SK-N-SH treated with all-trans-retinoic acid at 6 μM for 48 hours (cell line): ENCODE data around the gene RTN4IP1.

Source experiments
- ATAC-seq: fragments of 200-7000 bp; cut with Tn5 transposase; 3 replicates; pipeline ENCODE4 v1.9.1; 2020; ENCODE audit warnings: mild to moderate bottlenecking, moderate library complexity
- ARNTL ChIP-seq: fragments of 450-650 bp; formaldehyde crosslinking; IDR thresholded peaks from 2 replicates; pipeline ENCODE4 v1.5.0; 2020; ENCODE audit warnings: low read depth, mild to moderate bottlenecking, moderate library complexity, borderline replicate concordance
- BACH2 ChIP-seq: fragments of 250-450 bp; sonication (Bioruptor Pico); IDR thresholded peaks from 2 replicates; pipeline ENCODE4 v1.9.0; 2021; ENCODE audit warnings: mild to moderate bottlenecking, borderline replicate concordance
- ESRRG ChIP-seq: fragments of 250-450 bp; sonication (Bioruptor Pico); IDR thresholded peaks from 2 replicates; pipeline ENCODE4 v1.6.1; 2021; ENCODE audit warnings: mild to moderate bottlenecking
- GLIS3 ChIP-seq: fragments of 250-450 bp; sonication (Bioruptor Pico); IDR thresholded peaks from 2 replicates; pipeline ENCODE4 v1.5.0; 2020; ENCODE audit warnings: mild to moderate bottlenecking, moderate library complexity
- ISL1 ChIP-seq: fragments of 250-450 bp; sonication (Bioruptor Pico); IDR thresholded peaks from 2 replicates; pipeline ENCODE4 v2.1.2; 2022; ENCODE audit warnings: mild to moderate bottlenecking, moderate library complexity
- OSR1 ChIP-seq: fragments of 250-450 bp; sonication (Bioruptor Pico); IDR thresholded peaks from 2 replicates; pipeline ENCODE4 v1.8.0; 2022; ENCODE audit warnings: moderate library complexity, mild to moderate bottlenecking, inconsistent platforms
- PPARA ChIP-seq: fragments of 250-450 bp; sonication (Bioruptor Pico); IDR thresholded peaks from 2 replicates; pipeline ENCODE4 v1.5.0; 2020; ENCODE audit warnings: mild to moderate bottlenecking, borderline replicate concordance
- RARB ChIP-seq: fragments of 250-450 bp; sonication (Bioruptor Pico); IDR thresholded peaks from 2 replicates; pipeline ENCODE4 v1.8.0; 2021; ENCODE audit warnings: mild to moderate bottlenecking, moderate library complexity
- SNAI2 ChIP-seq: fragments of 250-450 bp; sonication (Bioruptor Pico); IDR thresholded peaks from 2 replicates; pipeline ENCODE4 v1.5.0; 2020; ENCODE audit warnings: mild to moderate bottlenecking, moderate library complexity
- TCF4 ChIP-seq: fragments of 250-450 bp; sonication (Bioruptor Pico); IDR thresholded peaks from 2 replicates; pipeline ENCODE4 v1.8.0; 2021; ENCODE audit warnings: mild to moderate bottlenecking, moderate library complexity, borderline replicate concordance
- TOX ChIP-seq: fragments of 250-450 bp; sonication (Bioruptor Pico); IDR thresholded peaks from 2 replicates; pipeline ENCODE4 v1.8.0; 2021; ENCODE audit warnings: mild to moderate bottlenecking, moderate library complexity, borderline replicate concordance
- ZC3H10 ChIP-seq: fragments of 250-450 bp; sonication (Bioruptor Pico); IDR thresholded peaks from 2 replicates; pipeline ENCODE4 v1.5.1; 2021; ENCODE audit warnings: mild to moderate bottlenecking, moderate library complexity
- ZFP3 ChIP-seq: fragments of 250-450 bp; sonication (Bioruptor Pico); IDR thresholded peaks from 2 replicates; pipeline ENCODE4 v1.5.0; 2020; ENCODE audit warnings: mild to moderate bottlenecking, moderate library complexity
- ZFP30 ChIP-seq: fragments of 450-650 bp; formaldehyde crosslinking; IDR thresholded peaks from 2 replicates; pipeline ENCODE4 v1.5.0; 2022; ENCODE audit warnings: mild to moderate bottlenecking, moderate library complexity
- ZNF565 ChIP-seq: fragments of 450-650 bp; formaldehyde crosslinking; conservative IDR thresholded peaks from 2 replicates; pipeline ENCODE4 v1.5.0; 2020; ENCODE audit warnings: low read depth, mild to moderate bottlenecking, moderate library complexity
- TF ChIP-seq, protein P1 (sequence below): fragments of 250-450 bp; sonication (Bioruptor Pico); IDR thresholded peaks from 2 replicates; pipeline ENCODE4 v1.8.0; 2021; ENCODE audit warnings: low read depth, mild to moderate bottlenecking, moderate library complexity, borderline replicate concordance
- TF ChIP-seq, protein P2 (sequence below): fragments of 250-450 bp; sonication (Bioruptor Pico); IDR thresholded peaks from 2 replicates; pipeline ENCODE4 v1.5.1; 2020; ENCODE audit warnings: low read depth, mild to moderate bottlenecking, moderate library complexity
- TF ChIP-seq, protein P3 (sequence below): fragments of 250-450 bp; sonication (Bioruptor Pico); IDR thresholded peaks from 2 replicates; pipeline ENCODE4 v1.5.0; 2020; ENCODE audit warnings: mild to moderate bottlenecking, moderate library complexity
- TF ChIP-seq, protein P4 (sequence below): fragments of 250-450 bp; sonication (Bioruptor Pico); IDR thresholded peaks from 2 replicates; pipeline ENCODE4 v1.8.0; 2020; ENCODE audit warnings: mild to moderate bottlenecking, moderate library complexity, borderline replicate concordance
- TF ChIP-seq, protein P5 (sequence below): fragments of 250-450 bp; sonication (Bioruptor Pico); IDR thresholded peaks from 2 replicates; pipeline ENCODE4 v1.5.1; 2021; ENCODE audit warnings: mild to moderate bottlenecking, moderate library complexity

The RTN4IP1 gene

DNA sequence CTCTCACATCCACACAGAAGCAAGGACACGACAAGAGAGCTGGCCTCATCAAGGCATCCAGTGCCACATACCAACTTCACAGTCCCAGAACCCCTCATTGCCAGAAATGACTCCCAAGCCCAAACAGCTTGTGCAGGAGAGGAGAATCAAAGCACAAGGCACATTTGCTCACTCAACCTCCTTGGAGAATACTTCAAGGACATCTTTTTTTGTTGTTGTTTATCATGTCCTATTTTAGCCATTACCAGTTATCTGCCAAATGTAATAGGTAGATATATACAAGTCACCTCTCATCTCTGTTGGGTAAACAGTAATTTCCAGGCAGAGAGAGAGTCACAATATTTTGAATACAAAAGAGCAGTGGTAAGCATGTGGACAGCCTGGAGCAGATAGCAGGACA, 47.8 kb downstream of the RTN4IP1 start:
- TF ChIP-seq, protein P1, sequence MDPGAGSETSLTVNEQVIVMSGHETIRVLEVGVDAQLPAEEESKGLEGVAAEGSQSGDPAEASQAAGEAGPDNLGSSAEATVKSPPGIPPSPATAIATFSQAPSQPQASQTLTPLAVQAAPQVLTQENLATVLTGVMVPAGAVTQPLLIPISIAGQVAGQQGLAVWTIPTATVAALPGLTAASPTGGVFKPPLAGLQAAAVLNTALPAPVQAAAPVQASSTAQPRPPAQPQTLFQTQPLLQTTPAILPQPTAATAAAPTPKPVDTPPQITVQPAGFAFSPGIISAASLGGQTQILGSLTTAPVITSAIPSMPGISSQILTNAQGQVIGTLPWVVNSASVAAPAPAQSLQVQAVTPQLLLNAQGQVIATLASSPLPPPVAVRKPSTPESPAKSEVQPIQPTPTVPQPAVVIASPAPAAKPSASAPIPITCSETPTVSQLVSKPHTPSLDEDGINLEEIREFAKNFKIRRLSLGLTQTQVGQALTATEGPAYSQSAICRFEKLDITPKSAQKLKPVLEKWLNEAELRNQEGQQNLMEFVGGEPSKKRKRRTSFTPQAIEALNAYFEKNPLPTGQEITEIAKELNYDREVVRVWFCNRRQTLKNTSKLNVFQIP (CRISPR knock-in tag) = no peak
- TF ChIP-seq SNAI2 (CRISPR knock-in tag) = no peak
- ATAC-seq = no peak

DNA sequence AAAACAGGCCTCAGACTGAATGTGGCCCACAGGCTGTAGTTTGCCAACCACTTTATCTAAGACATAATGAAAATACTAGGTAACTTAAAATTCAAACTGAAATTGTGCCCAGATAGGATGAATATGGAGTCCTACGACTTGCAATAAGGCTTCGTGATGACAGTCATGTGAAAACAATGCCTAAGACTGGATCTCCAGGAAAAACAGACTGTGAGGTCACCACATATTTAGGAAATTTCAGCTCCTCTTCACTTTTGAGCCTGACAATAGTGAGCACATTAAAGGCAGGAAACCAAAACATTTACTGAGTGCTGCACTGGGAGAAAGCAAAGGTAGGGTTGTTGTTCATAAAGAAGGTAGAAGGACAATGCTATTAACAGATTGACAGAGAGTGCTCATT, 50.0 kb downstream of the RTN4IP1 start:
- TF ChIP-seq PPARA (no peak), ZNF565 (CRISPR knock-in tag) (no peak), ZC3H10 (no peak), OSR1 (CRISPR knock-in tag) (no peak), RARB (CRISPR knock-in tag) (no peak), TCF4 (no peak), BACH2 (no peak), ESRRG (CRISPR knock-in tag) (no peak)
- ATAC-seq = no peak

DNA sequence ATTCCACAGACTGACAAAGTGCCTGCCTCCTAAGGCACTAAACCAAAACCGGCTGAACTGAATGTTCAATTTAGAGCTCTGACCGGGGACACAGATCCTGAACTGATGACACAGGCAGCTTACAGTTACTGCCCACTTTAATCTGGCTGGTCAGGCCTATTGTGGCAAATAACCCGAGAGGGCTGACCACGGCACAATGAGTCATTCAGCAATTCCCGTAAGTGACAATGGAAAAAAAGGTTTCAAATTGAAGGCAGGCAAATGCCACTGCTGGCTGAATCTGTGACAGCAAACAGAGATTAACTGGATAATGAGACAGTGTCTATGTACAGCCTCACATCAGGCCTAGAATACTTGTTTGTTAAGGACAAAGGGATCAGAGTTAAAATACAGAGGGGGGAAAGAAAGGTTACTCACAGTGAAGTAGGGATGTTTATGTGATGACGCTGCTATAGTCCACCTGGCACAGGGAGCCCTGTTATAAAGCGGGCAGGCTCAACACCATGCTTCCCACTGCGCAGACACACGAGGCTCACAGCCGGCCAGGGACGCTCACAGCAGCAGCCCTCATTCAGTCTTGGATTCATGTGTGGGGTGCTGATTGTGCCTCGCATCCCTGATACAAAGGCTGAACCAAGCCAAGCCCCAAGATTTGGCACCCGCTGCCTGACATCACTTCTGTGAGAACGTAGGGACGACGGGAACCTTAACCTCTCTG, 54.4 kb downstream of the RTN4IP1 start:
- ATAC-seq = peak; percentile 75
- TF ChIP-seq, protein P2, sequence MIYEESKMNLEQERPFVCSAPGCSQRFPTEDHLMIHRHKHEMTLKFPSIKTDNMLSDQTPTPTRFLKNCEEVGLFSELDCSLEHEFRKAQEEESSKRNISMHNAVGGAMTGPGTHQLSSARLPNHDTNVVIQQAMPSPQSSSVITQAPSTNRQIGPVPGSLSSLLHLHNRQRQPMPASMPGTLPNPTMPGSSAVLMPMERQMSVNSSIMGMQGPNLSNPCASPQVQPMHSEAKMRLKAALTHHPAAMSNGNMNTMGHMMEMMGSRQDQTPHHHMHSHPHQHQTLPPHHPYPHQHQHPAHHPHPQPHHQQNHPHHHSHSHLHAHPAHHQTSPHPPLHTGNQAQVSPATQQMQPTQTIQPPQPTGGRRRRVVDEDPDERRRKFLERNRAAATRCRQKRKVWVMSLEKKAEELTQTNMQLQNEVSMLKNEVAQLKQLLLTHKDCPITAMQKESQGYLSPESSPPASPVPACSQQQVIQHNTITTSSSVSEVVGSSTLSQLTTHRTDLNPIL (CRISPR knock-in tag) = no peak
- TF ChIP-seq ZNF565 (CRISPR knock-in tag) (no peak), GLIS3 (CRISPR knock-in tag) (no peak), ZC3H10 (no peak), ISL1 (CRISPR knock-in tag) (no peak), BACH2 (no peak), OSR1 (CRISPR knock-in tag) (no peak), ZFP30 (no peak), RARB (CRISPR knock-in tag) (no peak)
- TF ChIP-seq, protein P3, sequence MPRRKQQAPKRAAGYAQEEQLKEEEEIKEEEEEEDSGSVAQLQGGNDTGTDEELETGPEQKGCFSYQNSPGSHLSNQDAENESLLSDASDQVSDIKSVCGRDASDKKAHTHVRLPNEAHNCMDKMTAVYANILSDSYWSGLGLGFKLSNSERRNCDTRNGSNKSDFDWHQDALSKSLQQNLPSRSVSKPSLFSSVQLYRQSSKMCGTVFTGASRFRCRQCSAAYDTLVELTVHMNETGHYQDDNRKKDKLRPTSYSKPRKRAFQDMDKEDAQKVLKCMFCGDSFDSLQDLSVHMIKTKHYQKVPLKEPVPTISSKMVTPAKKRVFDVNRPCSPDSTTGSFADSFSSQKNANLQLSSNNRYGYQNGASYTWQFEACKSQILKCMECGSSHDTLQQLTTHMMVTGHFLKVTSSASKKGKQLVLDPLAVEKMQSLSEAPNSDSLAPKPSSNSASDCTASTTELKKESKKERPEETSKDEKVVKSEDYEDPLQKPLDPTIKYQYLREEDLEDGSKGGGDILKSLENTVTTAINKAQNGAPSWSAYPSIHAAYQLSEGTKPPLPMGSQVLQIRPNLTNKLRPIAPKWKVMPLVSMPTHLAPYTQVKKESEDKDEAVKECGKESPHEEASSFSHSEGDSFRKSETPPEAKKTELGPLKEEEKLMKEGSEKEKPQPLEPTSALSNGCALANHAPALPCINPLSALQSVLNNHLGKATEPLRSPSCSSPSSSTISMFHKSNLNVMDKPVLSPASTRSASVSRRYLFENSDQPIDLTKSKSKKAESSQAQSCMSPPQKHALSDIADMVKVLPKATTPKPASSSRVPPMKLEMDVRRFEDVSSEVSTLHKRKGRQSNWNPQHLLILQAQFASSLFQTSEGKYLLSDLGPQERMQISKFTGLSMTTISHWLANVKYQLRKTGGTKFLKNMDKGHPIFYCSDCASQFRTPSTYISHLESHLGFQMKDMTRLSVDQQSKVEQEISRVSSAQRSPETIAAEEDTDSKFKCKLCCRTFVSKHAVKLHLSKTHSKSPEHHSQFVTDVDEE = no peak

DNA sequence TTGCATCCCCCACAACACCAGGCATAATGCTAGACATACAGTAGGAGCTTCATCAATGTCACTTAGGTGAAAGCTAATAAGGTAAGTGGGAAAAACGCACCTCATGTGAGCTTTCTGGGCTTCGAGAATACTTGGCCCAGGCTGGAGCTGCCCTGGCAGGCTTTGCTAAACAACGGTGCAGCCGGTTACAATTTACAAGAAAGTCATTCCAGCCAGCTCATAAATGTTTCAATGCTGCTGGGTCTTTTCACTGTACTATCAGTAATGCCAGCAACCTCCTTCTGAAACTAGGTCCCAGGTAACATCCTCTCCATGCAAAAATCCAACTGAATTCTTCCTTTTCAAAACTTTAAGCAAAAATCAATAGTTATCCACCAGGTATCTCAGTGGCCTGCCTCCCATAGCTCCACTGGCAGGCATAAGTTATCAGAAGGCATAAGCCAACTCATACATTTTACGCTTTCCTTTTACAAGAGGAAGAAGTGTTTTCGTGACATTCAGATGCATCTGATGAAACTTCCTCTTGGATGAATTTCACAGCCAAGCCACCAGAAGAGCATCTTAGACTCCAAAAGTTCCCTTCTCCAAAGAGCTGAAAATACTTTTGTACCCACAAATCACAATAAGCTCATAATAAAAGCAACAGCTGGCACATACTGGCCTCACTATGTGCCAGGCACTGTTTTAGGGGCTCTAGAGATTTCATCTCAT, 56.3 kb downstream of the RTN4IP1 start:
- ATAC-seq = no peak
- TF ChIP-seq, protein P2 (CRISPR knock-in tag) = no peak
- TF ChIP-seq, protein P4, sequence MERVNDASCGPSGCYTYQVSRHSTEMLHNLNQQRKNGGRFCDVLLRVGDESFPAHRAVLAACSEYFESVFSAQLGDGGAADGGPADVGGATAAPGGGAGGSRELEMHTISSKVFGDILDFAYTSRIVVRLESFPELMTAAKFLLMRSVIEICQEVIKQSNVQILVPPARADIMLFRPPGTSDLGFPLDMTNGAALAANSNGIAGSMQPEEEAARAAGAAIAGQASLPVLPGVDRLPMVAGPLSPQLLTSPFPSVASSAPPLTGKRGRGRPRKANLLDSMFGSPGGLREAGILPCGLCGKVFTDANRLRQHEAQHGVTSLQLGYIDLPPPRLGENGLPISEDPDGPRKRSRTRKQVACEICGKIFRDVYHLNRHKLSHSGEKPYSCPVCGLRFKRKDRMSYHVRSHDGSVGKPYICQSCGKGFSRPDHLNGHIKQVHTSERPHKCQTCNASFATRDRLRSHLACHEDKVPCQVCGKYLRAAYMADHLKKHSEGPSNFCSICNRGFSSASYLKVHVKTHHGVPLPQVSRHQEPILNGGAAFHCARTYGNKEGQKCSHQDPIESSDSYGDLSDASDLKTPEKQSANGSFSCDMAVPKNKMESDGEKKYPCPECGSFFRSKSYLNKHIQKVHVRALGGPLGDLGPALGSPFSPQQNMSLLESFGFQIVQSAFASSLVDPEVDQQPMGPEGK (CRISPR knock-in tag) = no peak
- TF ChIP-seq ZNF565 (CRISPR knock-in tag) = no peak
- no peak for TF ChIP-seq PPARA
- TF ChIP-seq, protein P5, sequence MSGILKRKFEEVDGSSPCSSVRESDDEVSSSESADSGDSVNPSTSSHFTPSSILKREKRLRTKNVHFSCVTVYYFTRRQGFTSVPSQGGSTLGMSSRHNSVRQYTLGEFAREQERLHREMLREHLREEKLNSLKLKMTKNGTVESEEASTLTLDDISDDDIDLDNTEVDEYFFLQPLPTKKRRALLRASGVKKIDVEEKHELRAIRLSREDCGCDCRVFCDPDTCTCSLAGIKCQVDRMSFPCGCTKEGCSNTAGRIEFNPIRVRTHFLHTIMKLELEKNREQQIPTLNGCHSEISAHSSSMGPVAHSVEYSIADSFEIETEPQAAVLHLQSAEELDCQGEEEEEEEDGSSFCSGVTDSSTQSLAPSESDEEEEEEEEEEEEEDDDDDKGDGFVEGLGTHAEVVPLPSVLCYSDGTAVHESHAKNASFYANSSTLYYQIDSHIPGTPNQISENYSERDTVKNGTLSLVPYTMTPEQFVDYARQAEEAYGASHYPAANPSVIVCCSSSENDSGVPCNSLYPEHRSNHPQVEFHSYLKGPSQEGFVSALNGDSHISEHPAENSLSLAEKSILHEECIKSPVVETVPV = no peak
- TF ChIP-seq ARNTL (CRISPR knock-in tag) = no peak
- TF ChIP-seq TOX (CRISPR knock-in tag) = no peak
- no peak for TF ChIP-seq OSR1 (CRISPR knock-in tag)
- no peak for TF ChIP-seq ESRRG (CRISPR knock-in tag)
- TF ChIP-seq ISL1 (CRISPR knock-in tag) = no peak
- TF ChIP-seq TCF4 = no peak
- TF ChIP-seq ZFP3 (CRISPR knock-in tag) = no peak
- no peak for TF ChIP-seq SNAI2 (CRISPR knock-in tag)
- TF ChIP-seq, all 23 proteins: peak for 0
